Measurements from ENCODE around the gene PLB1. TPM values are rescaled to one million over a fixed set of nuclear protein-coding genes. Genes with fewer than 3 reads are reported as not detected.

PLB1 gene
- polyA plus RNA-seq (2.8 and 3.4 TPM in 2 replicates), polyA minus RNA-seq (4.6 TPM in 2 replicates)

DNA sequence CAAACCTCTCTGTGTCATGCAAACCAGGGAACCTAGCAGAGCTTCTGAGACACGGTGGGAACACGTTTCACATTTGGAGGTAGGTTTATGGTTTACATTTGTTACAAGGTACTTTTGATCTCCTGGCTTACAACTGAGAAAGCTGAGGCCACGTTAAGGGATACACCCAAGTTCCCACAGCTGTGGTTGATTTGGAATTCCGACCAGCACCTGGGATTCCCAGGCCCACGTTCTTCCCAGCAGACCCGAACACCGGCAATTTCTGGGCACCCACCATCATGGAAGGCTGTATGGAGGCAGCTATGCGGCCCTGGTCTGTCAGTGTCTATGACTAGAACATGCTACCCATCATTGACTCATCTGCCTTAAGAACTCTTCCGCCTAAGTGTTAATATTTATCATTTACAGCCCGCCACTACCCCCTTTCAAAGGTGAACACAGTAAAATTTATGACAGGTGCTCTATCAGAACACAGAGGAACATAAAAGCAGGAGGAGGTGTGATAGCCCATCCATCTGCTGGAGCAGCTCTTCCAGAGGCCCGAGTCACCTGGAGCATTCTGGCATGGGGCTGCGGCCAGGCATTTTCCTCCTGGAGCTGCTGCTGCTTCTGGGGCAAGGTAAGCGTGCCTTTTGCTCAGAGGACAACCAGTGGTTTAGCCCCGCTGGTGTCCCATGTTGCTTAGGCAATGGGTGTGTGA is at the start of gene PLB1:
Gene PLB1, plus strand, starts transcription at position 510 of the 700 bp plus-strand sequence. Its CDS starts 55 bp downstream, at position 565.
- Histone ChIP-seq H3K79me2 (replicated peaks; ENCODE audit: insufficient read depth, low read length) (no peaks in the 10 kb centered on the region), H3K27ac (ENCODE audit: low read length) (no peak within 1 kb of the TSS), H3F3A (ENCODE audit: insufficient read depth, low read length, poor library complexity, severe bottlenecking) (no peaks in the 10 kb centered on the region), H2AFZ (ENCODE audit: low read depth, low read length) (no peak within 1 kb of the TSS), H3K36me3 (ENCODE audit: insufficient read depth, low read length) (no peaks in the 10 kb centered on the region), H3K4me2 (ENCODE audit: low read length) (no peak within 1 kb of the TSS), H4K20me1 (ENCODE audit: insufficient read depth) (no peaks in the 10 kb centered on the region), H3K27me3 (ENCODE audit: insufficient read depth, low read depth, low read length) (no peaks in the 10 kb centered on the region), H3K9me2 (ENCODE audit: insufficient read depth, low read length) (no peaks in the 10 kb centered on the region), H3K9ac (ENCODE audit: low read length) (no peak within 1 kb of the TSS), H3K9me3 (ENCODE audit: low read length) (no peaks in the 10 kb centered on the region), H3K4me3 (ENCODE audit: low read length) (no peak within 1 kb of the TSS)
- TF ChIP-seq POLR2AphosphoS5 (IDR thresholded peaks at IDR 0.05) (no peak), EZH2 (IDR thresholded peaks at IDR 0.05; ENCODE audit: borderline replicate concordance, insufficient read depth, low read length, poor library complexity, severe bottlenecking) (no peak), MXI1 (conservative IDR thresholded peaks at IDR 0.05; ENCODE audit: poor library complexity, severe bottlenecking) (no peak), EP300 (conservative IDR thresholded peaks at IDR 0.05; ENCODE audit: poor library complexity, severe bottlenecking) (no peak), TAF1 (IDR thresholded peaks at IDR 0.05; ENCODE audit: low read depth) (no peak), REST (IDR thresholded peaks at IDR 0.05; ENCODE audit: borderline replicate concordance) (no peak), SMC3 (conservative IDR thresholded peaks at IDR 0.05; ENCODE audit: poor library complexity) (no peak)

GRCh38 chr2:28446531-28446930 is 49.3 kb upstream of the PLB1 start:
- Histone ChIP-seq H3K27me3 (ENCODE audit: insufficient read depth, low read depth, low read length) (no peaks in the 10 kb centered on the region), H3K9me3 (ENCODE audit: low read length) (no peaks in the 10 kb centered on the region), H4K20me1 (ENCODE audit: insufficient read depth) (no peaks in the 10 kb centered on the region), H3F3A (ENCODE audit: insufficient read depth, low read length, poor library complexity, severe bottlenecking) (no peaks in the 10 kb centered on the region), H3K36me3 (ENCODE audit: insufficient read depth, low read length) (no peaks in the 10 kb centered on the region), H2AFZ (ENCODE audit: low read depth, low read length) (no peak overlapping the region), H3K4me2 (ENCODE audit: low read length) (no peak overlapping the region), H3K9me2 (ENCODE audit: insufficient read depth, low read length) (no peaks in the 10 kb centered on the region), H3K9ac (ENCODE audit: low read length) (no peak overlapping the region), H3K27ac (ENCODE audit: low read length) (no peak overlapping the region), H3K4me3 (ENCODE audit: low read length) (no peak overlapping the region), H3K79me2 (replicated peaks; ENCODE audit: insufficient read depth, low read length) (no peaks in the 10 kb centered on the region)
- no peak for TF ChIP-seq POLR2AphosphoS5 (IDR thresholded peaks at IDR 0.05)
- TF ChIP-seq RAD21 (conservative IDR thresholded peaks at IDR 0.05): no peak
- TF ChIP-seq SMC3 (conservative IDR thresholded peaks at IDR 0.05; ENCODE audit: poor library complexity): no peak
- TF ChIP-seq EP300 (conservative IDR thresholded peaks at IDR 0.05; ENCODE audit: poor library complexity, severe bottlenecking): no peak
- no peak for TF ChIP-seq CTCF (IDR thresholded peaks at IDR 0.05; ENCODE audit: poor library complexity, severe bottlenecking)

Measured in neural cell (in vitro differentiated cells).